HEK293T (cell line): ENCODE data around the gene XKR3.
"Not testable (repeated sequence)": the region's sequence is repeated elsewhere in the genome, so short reads cannot be mapped to it uniquely, and the experiment has no call there.

ENCODE experiments used
- CTCF ChIA-PET: fragments of 350-600 bp; formaldehyde crosslinking; extraction: SDS; loops from one replicate; lab custom pipeline; 2021; ENCODE audit warnings: antibody characterized with exemption, inconsistent platforms; lab: Yijun Ruan, JAX
- POLR2A ChIA-PET: fragments of 350-600 bp; formaldehyde crosslinking; extraction: SDS; loops from one replicate; lab custom pipeline; 2020; ENCODE audit warnings: antibody characterized with exemption, inconsistent platforms; lab: Yijun Ruan, JAX
- DNase-seq: peaks from one replicate; pipeline ENCODE4 v3.0.0; 2012; ENCODE audit warnings: mixed read lengths; ENCODE audit errors: extremely low spot score
- ARNT ChIP-seq: fragments of 450-650 bp; IDR thresholded peaks from 2 replicates; pipeline ENCODE4 v1.6.1; 2017; ENCODE audit warnings: mild to moderate bottlenecking
- BHLHE40 ChIP-seq: fragments of 450-650 bp; IDR thresholded peaks from 2 replicates; pipeline ENCODE4 v1.6.1; 2016; ENCODE audit warnings: mild to moderate bottlenecking, moderate library complexity, borderline replicate concordance
- CTBP1 ChIP-seq: fragments of 450-650 bp; IDR thresholded peaks from 2 replicates; pipeline ENCODE4 v1.6.1; 2016; ENCODE audit warnings: borderline replicate concordance
- ELF4 ChIP-seq: fragments of 450-650 bp; IDR thresholded peaks from 2 replicates; pipeline ENCODE4 v1.6.1; 2017; ENCODE audit warnings: antibody characterized with exemption
- FOXA1 ChIP-seq: fragments of 450-650 bp; IDR thresholded peaks from 2 replicates; pipeline ENCODE4 v1.6.1; 2016; ENCODE audit warnings: mild to moderate bottlenecking
- FOXK2 ChIP-seq: fragments of 450-650 bp; IDR thresholded peaks from 2 replicates; pipeline ENCODE4 v1.6.1; 2016; ENCODE audit warnings: mild to moderate bottlenecking
- FOXM1 ChIP-seq: fragments of 450-650 bp; IDR thresholded peaks from 2 replicates; pipeline ENCODE4 v1.6.1; 2017; ENCODE audit warnings: mild to moderate bottlenecking, borderline replicate concordance
- HDGF ChIP-seq: fragments of 450-650 bp; IDR thresholded peaks from 2 replicates; pipeline ENCODE4 v1.6.1; 2017; ENCODE audit warnings: antibody characterized with exemption, borderline replicate concordance
- L3MBTL2 ChIP-seq: fragments of 450-650 bp; conservative IDR thresholded peaks from 2 replicates; pipeline ENCODE4 v1.6.1; 2016; ENCODE audit warnings: mild to moderate bottlenecking
- LEF1 ChIP-seq: fragments of 450-650 bp; IDR thresholded peaks from 2 replicates; pipeline ENCODE4 v1.6.1; 2017; ENCODE audit warnings: mild to moderate bottlenecking, borderline replicate concordance
- NFRKB ChIP-seq: fragments of 450-650 bp; IDR thresholded peaks from 2 replicates; pipeline ENCODE4 v1.6.1; 2016; ENCODE audit warnings: mild to moderate bottlenecking, moderate library complexity
- SP1 ChIP-seq: fragments of 450-650 bp; IDR thresholded peaks from 2 replicates; pipeline ENCODE4 v1.6.1; 2017
- SUZ12 ChIP-seq: fragments of 450-650 bp; IDR thresholded peaks from 2 replicates; pipeline ENCODE4 v1.6.1; 2016; ENCODE audit warnings: mild to moderate bottlenecking
- TARDBP ChIP-seq: fragments of 450-650 bp; IDR thresholded peaks from 2 replicates; pipeline ENCODE4 v1.6.1; 2016
- ZNF384 ChIP-seq: fragments of 450-650 bp; IDR thresholded peaks from 2 replicates; pipeline ENCODE4 v1.6.1; 2016
- TF ChIP-seq, protein P1 (sequence below): fragments of 450-650 bp; IDR thresholded peaks from 2 replicates; pipeline ENCODE4 v1.6.1; 2016

The XKR3 gene

DNA sequence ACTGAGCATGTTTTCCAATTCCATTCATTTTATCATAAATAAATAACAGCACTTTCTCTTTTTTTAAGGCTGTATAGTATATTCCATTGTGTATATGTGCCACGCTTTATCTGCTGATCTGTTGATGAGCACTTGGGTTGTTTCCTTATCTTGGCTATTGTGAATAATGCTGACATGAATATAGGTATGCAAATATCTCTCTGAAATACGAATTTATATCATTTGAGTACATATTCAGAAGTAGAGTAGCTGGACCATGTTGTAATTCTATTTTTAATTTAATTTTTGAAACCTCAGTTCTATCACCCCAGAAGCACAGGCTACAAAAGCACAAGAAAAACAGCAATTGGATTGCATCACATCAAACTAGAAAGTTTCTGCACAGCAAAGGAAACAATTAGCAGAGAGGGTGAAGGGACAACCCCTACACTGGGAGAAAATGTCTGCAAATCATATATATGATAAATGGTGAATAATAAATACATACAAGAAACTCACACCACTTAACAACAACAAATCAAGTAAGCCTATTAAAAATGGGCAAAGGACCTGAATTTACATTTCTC, 43.4 kb downstream of the XKR3 start:
- TF ChIP-seq BHLHE40, result no peak
- TF ChIP-seq SP1, result no peak
- TF ChIP-seq ZNF384, result no peak
- no peak for TF ChIP-seq SUZ12
- no peak for TF ChIP-seq FOXM1
- no peak for TF ChIP-seq NFRKB
- no peak for TF ChIP-seq ELF4
- TF ChIP-seq FOXK2, result no peak
- TF ChIP-seq CTBP1, result no peak
- TF ChIP-seq ARNT, result no peak
- no peak for TF ChIP-seq FOXA1
- TF ChIP-seq TARDBP, result no peak
- TF ChIP-seq HDGF, result no peak
- TF ChIP-seq, protein P1, sequence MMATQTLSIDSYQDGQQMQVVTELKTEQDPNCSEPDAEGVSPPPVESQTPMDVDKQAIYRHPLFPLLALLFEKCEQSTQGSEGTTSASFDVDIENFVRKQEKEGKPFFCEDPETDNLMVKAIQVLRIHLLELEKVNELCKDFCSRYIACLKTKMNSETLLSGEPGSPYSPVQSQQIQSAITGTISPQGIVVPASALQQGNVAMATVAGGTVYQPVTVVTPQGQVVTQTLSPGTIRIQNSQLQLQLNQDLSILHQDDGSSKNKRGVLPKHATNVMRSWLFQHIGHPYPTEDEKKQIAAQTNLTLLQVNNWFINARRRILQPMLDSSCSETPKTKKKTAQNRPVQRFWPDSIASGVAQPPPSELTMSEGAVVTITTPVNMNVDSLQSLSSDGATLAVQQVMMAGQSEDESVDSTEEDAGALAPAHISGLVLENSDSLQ, result no peak
- TF ChIP-seq LEF1, result no peak
- no peak for TF ChIP-seq L3MBTL2
- CTCF ChIA-PET, result no interaction called here
- DNase-seq, result no peak
- POLR2A ChIA-PET, result no interaction called here

DNA sequence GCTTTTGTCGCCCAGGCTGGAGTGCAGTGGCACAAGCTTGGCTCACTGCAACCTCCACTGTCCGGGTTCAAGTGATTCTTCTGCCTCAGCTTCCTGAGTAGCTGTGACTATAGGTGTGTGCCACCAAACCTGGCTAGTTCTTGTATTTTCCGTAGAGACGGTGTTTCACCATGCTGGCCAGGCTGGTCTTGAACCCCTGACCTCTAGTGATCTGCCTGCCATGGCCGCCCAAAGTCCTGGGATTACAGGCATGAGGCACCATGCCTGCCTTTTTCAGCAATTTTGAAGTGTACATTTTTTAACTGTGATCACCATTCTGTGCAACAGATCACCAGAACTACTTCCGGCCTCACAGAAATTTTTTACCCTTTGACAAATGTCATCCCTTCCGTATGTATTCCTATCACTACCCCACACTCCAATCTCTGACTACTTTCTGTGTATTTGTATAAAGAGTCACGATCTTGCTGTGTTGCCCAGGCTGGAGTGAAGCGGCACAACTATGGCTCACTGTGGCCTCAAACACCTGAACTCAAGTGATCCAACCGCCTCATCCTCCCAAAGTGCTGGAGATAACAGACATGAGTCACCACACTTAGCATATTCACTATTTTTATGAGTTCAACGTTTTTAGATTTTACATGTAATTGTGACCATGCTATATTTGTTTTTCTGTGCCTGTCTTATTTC, 44.0 kb downstream of the XKR3 start:
- TF ChIP-seq SP1 (no peak), FOXA1 (no peak), TARDBP (no peak), FOXK2 (no peak), ARNT (no peak), ELF4 (no peak), CTBP1 (no peak), LEF1 (no peak), HDGF (no peak), L3MBTL2 (no peak)
- no peak for DNase-seq
- CTCF ChIA-PET, result no interaction called here
- POLR2A ChIA-PET, result no interaction called here

DNA sequence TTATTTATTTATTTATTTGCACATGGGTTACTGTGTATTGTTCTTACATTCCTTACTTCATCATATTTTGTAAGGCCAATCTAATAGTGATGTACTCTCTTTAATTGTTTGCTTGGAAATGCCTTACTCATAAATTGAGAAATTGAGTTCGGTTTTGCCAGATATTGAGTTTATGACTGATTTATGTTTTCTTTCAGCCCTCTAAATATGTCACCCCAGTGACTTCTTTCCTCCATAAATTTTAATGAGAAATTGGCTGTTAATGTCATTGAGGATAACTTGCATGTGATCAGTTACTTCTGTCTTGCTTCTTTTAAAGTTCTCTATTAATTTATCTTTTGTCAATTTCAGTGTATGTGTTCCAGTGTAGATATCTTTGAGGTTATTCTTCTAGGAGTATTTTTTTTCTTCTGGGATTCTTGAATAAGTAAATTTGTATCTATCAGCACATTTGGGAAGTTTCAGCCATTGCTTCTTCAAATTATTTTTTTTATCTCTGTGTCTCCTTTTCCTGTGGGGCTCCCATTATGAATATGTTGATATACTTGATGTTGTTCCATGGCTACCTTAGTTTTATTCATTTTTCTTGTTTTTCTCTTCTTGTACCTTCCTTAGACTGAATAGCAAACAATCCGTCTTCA, 47.8 kb downstream of the XKR3 start:
- POLR2A ChIA-PET, result no interaction called here
- DNase-seq, result no peak
- TF ChIP-seq TARDBP (no peak), SUZ12 (no peak), NFRKB (no peak), LEF1 (no peak), SP1 (no peak), FOXM1 (no peak), FOXA1 (no peak), ZNF384 (no peak), FOXK2 (no peak), BHLHE40 (no peak), CTBP1 (no peak), L3MBTL2 (no peak), ARNT (no peak), ELF4 (no peak), HDGF (no peak)
- TF ChIP-seq, protein P1, result no peak
- CTCF ChIA-PET, result no interaction called here

DNA sequence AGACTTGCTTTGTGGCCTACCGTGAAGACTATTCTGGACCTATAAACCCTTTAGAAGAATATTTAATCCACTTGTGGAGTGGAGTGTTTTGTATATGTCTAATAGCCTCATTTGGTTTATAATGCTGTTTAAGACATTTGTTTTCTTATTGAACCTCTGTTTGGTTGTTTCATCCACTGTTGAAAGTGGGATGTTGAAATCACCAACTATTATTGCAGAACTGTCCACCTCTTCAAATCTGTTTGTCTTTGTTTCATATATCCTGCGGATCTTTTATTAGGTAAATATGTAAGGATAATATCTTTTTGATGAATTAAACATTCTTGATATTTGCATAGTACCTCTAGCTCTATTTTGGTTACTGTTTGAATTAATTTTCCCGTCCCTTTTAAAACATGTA, 49.1 kb downstream of the XKR3 start:
- no peak for DNase-seq
- TF ChIP-seq SP1, result no peak
- TF ChIP-seq CTBP1, result no peak
- no peak for TF ChIP-seq ARNT
- TF ChIP-seq FOXK2, result no peak
- TF ChIP-seq HDGF, result no peak
- TF ChIP-seq L3MBTL2, result no peak
- TF ChIP-seq ZNF384, result no peak
- TF ChIP-seq NFRKB, result no peak
- TF ChIP-seq ELF4, result no peak
- TF ChIP-seq FOXA1, result no peak
- no peak for TF ChIP-seq FOXM1
- no peak for TF ChIP-seq BHLHE40
- TF ChIP-seq SUZ12, result no peak
- TF ChIP-seq, protein P1, result no peak
- ChIA-PET CTCF (no interaction called here), POLR2A (no interaction called here)

DNA sequence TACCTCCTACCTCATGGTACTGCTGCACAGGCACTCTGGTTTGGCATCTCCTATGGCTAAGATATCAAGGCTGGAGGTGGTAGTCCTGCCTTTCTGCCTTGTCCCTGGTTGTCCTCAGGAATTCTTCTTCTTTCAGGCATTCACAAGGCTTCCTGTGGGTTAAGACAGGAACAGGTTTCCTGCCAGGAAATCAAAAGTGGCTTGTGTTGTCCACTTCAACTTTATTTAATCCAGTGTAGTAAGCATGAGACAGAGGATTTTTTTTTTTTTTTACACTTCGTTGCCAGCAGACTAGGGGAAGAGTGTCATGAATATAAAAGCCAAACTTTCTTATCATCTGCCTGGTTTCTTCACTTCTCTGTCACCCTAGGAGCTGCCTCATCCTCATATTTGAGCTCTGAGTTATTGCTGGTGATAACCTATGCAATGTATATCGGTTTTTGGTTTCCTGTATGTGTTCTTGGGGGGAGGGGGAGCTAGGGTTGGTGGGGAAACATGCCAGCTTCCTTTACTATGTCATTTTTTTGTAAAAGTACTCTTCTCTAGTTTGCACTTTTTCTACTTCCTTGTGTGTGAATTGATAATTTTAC, 50.2 kb downstream of the XKR3 start:
- TF ChIP-seq ELF4 (no peak), BHLHE40 (no peak), FOXK2 (no peak), ZNF384 (no peak), HDGF (no peak), TARDBP (no peak), L3MBTL2 (no peak), CTBP1 (no peak), FOXM1 (no peak), SUZ12 (no peak), LEF1 (no peak), ARNT (no peak), FOXA1 (no peak), NFRKB (no peak), SP1 (no peak)
- TF ChIP-seq, protein P1, result no peak
- DNase-seq, result no peak
- ChIA-PET CTCF (interaction anchor here (1.6 kb wide), 1 partner anchor 9 kb away, joined by 4 read pairs; no protein-coding TSS in a partner anchor), POLR2A (no interaction called here)

DNA sequence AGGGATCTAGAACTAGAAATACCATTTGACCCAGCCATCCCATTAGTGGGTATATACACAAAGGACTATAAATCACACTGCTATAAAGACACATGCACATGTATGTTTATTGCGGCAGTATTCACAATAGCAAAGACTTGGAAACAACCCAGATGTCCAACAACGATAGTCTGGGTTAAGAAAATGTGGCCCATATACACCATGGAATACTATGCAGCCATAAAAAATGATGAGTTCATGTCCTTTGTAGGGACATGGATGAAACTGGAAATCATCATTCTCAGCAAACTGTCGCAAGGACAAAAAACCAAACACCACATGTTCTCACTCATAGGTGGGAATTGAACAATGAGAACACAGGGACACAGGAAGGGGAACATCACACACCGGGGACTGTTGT, 53.6 kb downstream of the XKR3 start:
- CTCF ChIA-PET, POLR2A ChIA-PET, DNase-seq: not testable (repeated sequence)

DNA sequence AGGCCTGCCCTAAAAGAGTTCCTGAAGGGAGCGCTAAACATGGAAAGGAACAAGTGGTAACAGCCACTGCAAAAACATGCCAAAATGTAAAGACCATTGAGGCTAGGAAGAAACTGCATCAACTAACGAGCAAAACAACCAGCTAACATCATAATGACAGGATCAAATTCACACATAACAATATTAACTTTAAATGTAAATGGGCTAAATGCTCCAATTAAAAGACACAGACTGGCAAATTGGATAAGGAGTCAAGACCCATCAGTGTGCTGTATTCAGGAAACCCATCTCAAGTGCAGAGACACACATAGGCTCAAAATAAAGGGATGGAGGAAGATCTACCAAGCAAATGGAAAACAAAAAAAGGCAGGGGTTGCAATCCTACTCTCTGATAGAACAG, 57.3 kb downstream of the XKR3 start:
- DNase-seq, POLR2A ChIA-PET, CTCF ChIA-PET: not testable (repeated sequence)

DNA sequence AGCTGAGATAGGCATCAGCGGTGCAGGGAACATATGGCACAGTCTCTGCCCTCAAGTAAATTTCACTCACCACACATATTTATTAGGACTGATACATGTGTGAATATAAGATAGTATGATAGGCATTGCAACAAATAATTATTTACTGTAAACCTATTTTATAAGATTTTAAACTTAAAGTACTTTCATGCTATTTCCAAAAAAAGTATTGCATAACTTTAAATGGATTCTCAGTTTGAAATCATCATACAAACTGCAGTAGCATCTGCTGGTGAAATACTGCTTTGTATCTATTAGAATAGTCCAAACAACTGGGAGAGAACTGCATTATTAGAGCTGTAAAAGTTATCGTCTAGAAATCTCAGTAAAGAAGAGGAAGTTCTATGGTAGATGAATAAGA, 63.0 kb downstream of the XKR3 start:
- DNase-seq, CTCF ChIA-PET, POLR2A ChIA-PET: not testable (repeated sequence)

DNA sequence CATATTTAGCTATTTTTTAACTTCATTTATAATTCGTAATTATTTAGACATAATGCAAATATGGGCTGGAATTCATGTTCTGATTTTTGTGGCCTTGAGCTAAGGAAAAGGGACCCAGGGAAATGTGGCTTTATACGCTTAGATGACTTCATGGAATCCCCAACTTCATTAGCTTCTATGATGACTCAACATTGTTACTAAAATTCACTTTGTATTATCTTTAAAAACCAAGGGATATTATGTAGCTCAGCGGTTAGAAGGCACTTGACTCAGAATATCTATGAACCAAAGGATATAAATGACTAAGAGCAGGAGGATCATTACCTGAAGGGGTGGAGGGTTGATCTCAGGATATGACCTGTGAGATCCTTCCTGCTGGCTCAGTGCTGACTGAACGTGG, 64.8 kb downstream of the XKR3 start:
- POLR2A ChIA-PET, DNase-seq, CTCF ChIA-PET: not testable (repeated sequence)
